Keratinocyte (primary cell): ENCODE data around the gene CDC42EP5.

ENCODE experiments used
- CTCF ChIP-seq, 3 experiments: IDR thresholded peaks in 1 of 3; conservative IDR thresholded peaks in 1 of 3; optimal IDR thresholded peaks in 1 of 3; 2 replicates in 2 of 3; 3 replicates in 1 of 3; pipeline versions ENCODE3 to v1.5.1; 2011; ENCODE audit warnings: low read length in 3 of 3, mild to moderate bottlenecking in 3 of 3, moderate library complexity in 2 of 3, control low read depth in 1 of 3, inconsistent platforms in 1 of 3; ENCODE audit not compliant: insufficient read depth in 2 of 3; ENCODE audit errors: extremely low read depth in 1 of 3
- EZH2 ChIP-seq: IDR thresholded peaks from one replicate; pipeline ENCODE4 v1.6.1; 2012; ENCODE audit warnings: inconsistent platforms, mild to moderate bottlenecking, low read length, moderate library complexity

GRCh38 chr19:54473892-54474372 is 836 bp upstream of the CDC42EP5 start:
- TF ChIP-seq CTCF (optimal IDR thresholded peaks at IDR 0.05 in 1 of 3, IDR thresholded peaks at IDR 0.05 in 1 of 3, conservative IDR thresholded peaks at IDR 0.05 in 1 of 3; ENCODE audit: extremely low read depth in 1 of 3, insufficient read depth in 2 of 3, low read length in 3 of 3) = no peak
- TF ChIP-seq EZH2 = no peak
